Ishikawa (cell line): ENCODE results near the gene RHOU.

ENCODE experiments used
- CEBPB ChIP-seq: IDR thresholded peaks from 2 replicates; pipeline ENCODE4 v1.6.1; 2012
- CREB1 ChIP-seq: IDR thresholded peaks from 2 replicates; pipeline ENCODE4 v1.6.1; 2012; ENCODE audit warnings: low read depth
- EGR1 ChIP-seq: IDR thresholded peaks from 2 replicates; pipeline ENCODE4 v1.6.1; 2012
- EP300 ChIP-seq: IDR thresholded peaks from 2 replicates; pipeline ENCODE4 v1.6.1; 2012; ENCODE audit warnings: borderline replicate concordance
- FOXM1 ChIP-seq: IDR thresholded peaks from 2 replicates; pipeline ENCODE4 v1.6.1; 2012; ENCODE audit warnings: low read depth, borderline replicate concordance
- MAX ChIP-seq: IDR thresholded peaks from 2 replicates; pipeline ENCODE4 v1.6.1; 2012
- NFIC ChIP-seq: IDR thresholded peaks from 2 replicates; pipeline ENCODE4 v1.6.1; 2012
- RAD21 ChIP-seq: IDR thresholded peaks from 2 replicates; pipeline ENCODE4 v1.6.1; 2012; ENCODE audit warnings: low read depth
- REST ChIP-seq: IDR thresholded peaks from 2 replicates; pipeline ENCODE4 v1.6.1; 2012; ENCODE audit warnings: low read depth, mild to moderate bottlenecking
- TAF1 ChIP-seq: IDR thresholded peaks from 2 replicates; pipeline ENCODE4 v1.6.1; 2012; ENCODE audit warnings: low read depth, mild to moderate bottlenecking
- TEAD4 ChIP-seq: IDR thresholded peaks from 2 replicates; pipeline ENCODE4 v1.6.1; 2012
- USF1 ChIP-seq: IDR thresholded peaks from 2 replicates; pipeline ENCODE4 v1.6.1; 2012
- YY1 ChIP-seq: IDR thresholded peaks from 2 replicates; pipeline ENCODE4 v1.6.1; 2012; ENCODE audit warnings: low read depth

- no peak for TF ChIP-seq REST
- no peak for TF ChIP-seq RAD21
- TF ChIP-seq YY1 = no peak
- TF ChIP-seq NFIC = no peak
- no peak for TF ChIP-seq MAX
- TF ChIP-seq USF1 = no peak
- TF ChIP-seq EGR1 = no peak
- TF ChIP-seq EP300 = no peak
- no peak for TF ChIP-seq CREB1
- TF ChIP-seq CEBPB = no peak
- TF ChIP-seq TAF1 = no peak
- TF ChIP-seq TEAD4 = no peak
- no peak for TF ChIP-seq FOXM1
Measured at GRCh38 chr1:228781809-228782661, 46.8 kb downstream of the RHOU start.
